GM18526 (cell line): ENCODE measurements around the gene ASAP2.

Source experiments
- POLR2A ChIP-seq: IDR thresholded peaks from 3 replicates; pipeline ENCODE4 v1.6.1; 2011; ENCODE audit not compliant: insufficient read length; ENCODE audit errors: extremely low read depth

Gene ASAP2

GRCh38 chr2:9205963-9206948 lies at the start of gene ASAP2:
Gene ASAP2, plus strand, starts transcription at chr2:9206812. Its CDS starts 293 bp downstream, at chr2:9207105.
- TF ChIP-seq POLR2A = no peak

- no peak for TF ChIP-seq POLR2A
Measured at GRCh38 chr2:9158786-9159779, 47.5 kb upstream of the ASAP2 start.

GRCh38 chr2:9160732-9161131 lies 45.9 kb upstream of the ASAP2 start:
- no peak for TF ChIP-seq POLR2A

GRCh38 chr2:9162841-9163240 lies 43.8 kb upstream of the ASAP2 start:
- no peak for TF ChIP-seq POLR2A

GRCh38 chr2:9163306-9164111 lies 43.1 kb upstream of the ASAP2 start:
- no peak for TF ChIP-seq POLR2A

- TF ChIP-seq POLR2A = no peak
Measured at GRCh38 chr2:9164112-9164608, 42.5 kb upstream of the ASAP2 start.

- TF ChIP-seq POLR2A = no peak
Measured at GRCh38 chr2:9165625-9166024, 41.0 kb upstream of the ASAP2 start.

- TF ChIP-seq POLR2A = no peak
Measured at GRCh38 chr2:9166579-9167377, 39.8 kb upstream of the ASAP2 start.

- TF ChIP-seq POLR2A = no peak
Measured at GRCh38 chr2:9167718-9168657, 38.6 kb upstream of the ASAP2 start.

GRCh38 chr2:9168821-9169221 lies 37.8 kb upstream of the ASAP2 start:
- TF ChIP-seq POLR2A = no peak

- TF ChIP-seq POLR2A = no peak
Measured at GRCh38 chr2:9169349-9170107, 37.1 kb upstream of the ASAP2 start.
